Measurements from ENCODE around the gene STX18. TPM values are rescaled to one million over a fixed set of nuclear protein-coding genes. Genes with fewer than 3 reads are reported as not detected.

The STX18 gene
- total RNA-seq, 1 experiment from 2014 or later, result 20.9 TPM

- Mint-ChIP-seq H3K27me3 (ENCODE audit: low read depth) (no peaks in the 10 kb centered on the region), H3K4me1 (peaks cover 0 to 6% of the 10 kb centered on the region in 2 experiments; a peak in 2 of 4 replicates), H3K27ac (no peak overlapping the region), H3K4me3 (no peak overlapping the region), H3K36me3 (ENCODE audit: insufficient read depth in 1 of 3, low read depth in 3 of 3) (peaks cover 9 to 23% (median 10%) of the 10 kb centered on the region in 3 experiments; a peak in 5 of 7 replicates), H3K9me3 (no peaks in the 10 kb centered on the region)
- H2AK5ac ChIP-seq (ENCODE audit: insufficient read length, low read length), result no peak overlapping the region
- H2BK12ac ChIP-seq (ENCODE audit: insufficient read length, low read depth, low read length), result no peak overlapping the region
- no peak overlapping the region for H4K8ac ChIP-seq (replicated peaks; ENCODE audit: insufficient read length, low read depth, low read length)
- no peak overlapping the region for H2BK20ac ChIP-seq (ENCODE audit: low read depth, low read length, poor library complexity, severe bottlenecking)
- no peak overlapping the region for H3K23ac ChIP-seq (ENCODE audit: insufficient read length, low read depth, low read length)
- H3T11ph ChIP-seq (ENCODE audit: low read length), result no peak overlapping the region
- no peaks in the 10 kb centered on the region for H3K79me2 ChIP-seq (ENCODE audit: insufficient read depth, low read length)
- no CpG with 5 or more reads among the region's 5 CpGs for WGBS (ENCODE audit: extremely low coverage, insufficient read length, low lambda C conversion rate)
- no peak overlapping the region for H4K91ac ChIP-seq (ENCODE audit: insufficient read length, low read depth, low read length)
- H2AFZ ChIP-seq (ENCODE audit: low read length), result no peak overlapping the region
- no peak overlapping the region for H4K5ac ChIP-seq (ENCODE audit: insufficient read length, low read depth, low read length)
- DNase-seq, result no peak
- H3K79me1 ChIP-seq (ENCODE audit: insufficient read depth, low read depth, low read length, poor library complexity, severe bottlenecking), result no peaks in the 10 kb centered on the region
- no peaks in the 10 kb centered on the region for H4K20me1 ChIP-seq (ENCODE audit: control insufficient read depth, insufficient read depth, insufficient read length)
- no peak overlapping the region for H3K27ac ChIP-seq (ENCODE audit: insufficient read length, low read depth, low read length)
- H3K4ac ChIP-seq (ENCODE audit: low read depth, low read length), result no peak overlapping the region
- H3K23me2 ChIP-seq (ENCODE audit: insufficient read length, low read depth, low read length, poor library complexity, severe bottlenecking), result no peaks in the 10 kb centered on the region
- H3K4me1 ChIP-seq (ENCODE audit: insufficient read depth, low read length), result peaks cover 4% of the 10 kb centered on the region; the same call in 1 of the 2 replicates
- H3K4me2 ChIP-seq (ENCODE audit: insufficient read depth, insufficient read length, low read length), result no peak overlapping the region
- no peak overlapping the region for H3K56ac ChIP-seq (ENCODE audit: insufficient read length, low read depth, low read length)
- no peak overlapping the region for H2BK5ac ChIP-seq (ENCODE audit: insufficient read length, low read length)
- no peak overlapping the region for H2BK120ac ChIP-seq (ENCODE audit: low read depth, low read length, poor library complexity, severe bottlenecking)
- no peaks in the 10 kb centered on the region for H3K9me3 ChIP-seq (ENCODE audit: control insufficient read depth, low read depth, low read length)
- no peak for TF ChIP-seq CTCF (conservative IDR thresholded peaks at IDR 0.05)
- H3K14ac ChIP-seq (ENCODE audit: insufficient read depth, low read length), result no peak overlapping the region
- H2BK15ac ChIP-seq (ENCODE audit: low read depth, low read length), result no peak overlapping the region
- no peaks in the 10 kb centered on the region for H3K27me3 ChIP-seq (ENCODE audit: insufficient read depth, low read length)
- H3K9ac ChIP-seq (ENCODE audit: extremely low read depth, insufficient read length, low read length), result no peak overlapping the region
- no peak overlapping the region for H3K18ac ChIP-seq (ENCODE audit: insufficient read length, low read depth, low read length)
Observed at GRCh38 chr4:4560642-4561041, 18.8 kb upstream of the STX18 start.
